Coronary artery (tissue), 2 donors: ENCODE measurements around the gene JUNB.

ENCODE experiments used
- DNase-seq: peaks from one replicate; pipeline ENCODE4 v3.0.0-alpha.2; 2017; ENCODE audit warnings: low spot score
- H3K27ac ChIP-seq, 2 donors: fragments of 200-600 bp; sonication (generic); one replicate each; pipeline ENCODE4 v1.5.1; 2016 to 2019
- H3K4me3 ChIP-seq: fragments of 200-600 bp; sonication (generic); 2 replicates; pipeline ENCODE4 v1.5.1; 2016; ENCODE audit warnings: mild to moderate bottlenecking, moderate library complexity
- CTCF ChIP-seq: fragments of 200-600 bp; sonication (generic); IDR thresholded peaks from one replicate; pipeline ENCODE4 v1.5.1; 2019; ENCODE audit warnings: antibody characterized with exemption

The JUNB gene

GRCh38 chr19:12838886-12839756 is 47.8 kb downstream of the JUNB start:
- H3K27ac ChIP-seq = no peak overlapping the region
- H3K4me3 ChIP-seq = peak overlapping the region; percentile 54
- no peak for TF ChIP-seq CTCF
- no peak for DNase-seq

- H3K4me3 ChIP-seq = peak overlapping the region; percentile 1
- DNase-seq = no peak
- TF ChIP-seq CTCF = no peak
- H3K27ac ChIP-seq = no peak overlapping the region
These were observed 49.1 kb downstream of the JUNB start for GRCh38 chr19:12840091-12841079.

GRCh38 chr19:12841094-12841493 is 49.8 kb downstream of the JUNB start:
- TF ChIP-seq CTCF = no peak
- no peak overlapping the region for H3K27ac ChIP-seq
- H3K4me3 ChIP-seq = peak overlapping the region; percentile 1
- DNase-seq = no peak

GRCh38 chr19:12842511-12842910 is 51.2 kb downstream of the JUNB start:
- TF ChIP-seq CTCF = no peak
- DNase-seq = no peak
- no peak overlapping the region for H3K27ac ChIP-seq
- H3K4me3 ChIP-seq = no peak overlapping the region
